GM12801 (cell line): Measurements from ENCODE around the gene ELMO3.

Experiments used
- TF ChIP-seq, protein P1 (sequence below): IDR thresholded peaks from one replicate; pipeline ENCODE4 v1.5.1; 2011; ENCODE audit warnings: control low read depth; ENCODE audit not compliant: insufficient read length; ENCODE audit errors: extremely low read depth

The ELMO3 gene

GRCh38 chr16:67246081-67246755 is 47.3 kb downstream of the ELMO3 start:
- TF ChIP-seq, protein P1, sequence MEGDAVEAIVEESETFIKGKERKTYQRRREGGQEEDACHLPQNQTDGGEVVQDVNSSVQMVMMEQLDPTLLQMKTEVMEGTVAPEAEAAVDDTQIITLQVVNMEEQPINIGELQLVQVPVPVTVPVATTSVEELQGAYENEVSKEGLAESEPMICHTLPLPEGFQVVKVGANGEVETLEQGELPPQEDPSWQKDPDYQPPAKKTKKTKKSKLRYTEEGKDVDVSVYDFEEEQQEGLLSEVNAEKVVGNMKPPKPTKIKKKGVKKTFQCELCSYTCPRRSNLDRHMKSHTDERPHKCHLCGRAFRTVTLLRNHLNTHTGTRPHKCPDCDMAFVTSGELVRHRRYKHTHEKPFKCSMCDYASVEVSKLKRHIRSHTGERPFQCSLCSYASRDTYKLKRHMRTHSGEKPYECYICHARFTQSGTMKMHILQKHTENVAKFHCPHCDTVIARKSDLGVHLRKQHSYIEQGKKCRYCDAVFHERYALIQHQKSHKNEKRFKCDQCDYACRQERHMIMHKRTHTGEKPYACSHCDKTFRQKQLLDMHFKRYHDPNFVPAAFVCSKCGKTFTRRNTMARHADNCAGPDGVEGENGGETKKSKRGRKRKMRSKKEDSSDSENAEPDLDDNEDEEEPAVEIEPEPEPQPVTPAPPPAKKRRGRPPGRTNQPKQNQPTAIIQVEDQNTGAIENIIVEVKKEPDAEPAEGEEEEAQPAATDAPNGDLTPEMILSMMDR, result no peak

DNA sequence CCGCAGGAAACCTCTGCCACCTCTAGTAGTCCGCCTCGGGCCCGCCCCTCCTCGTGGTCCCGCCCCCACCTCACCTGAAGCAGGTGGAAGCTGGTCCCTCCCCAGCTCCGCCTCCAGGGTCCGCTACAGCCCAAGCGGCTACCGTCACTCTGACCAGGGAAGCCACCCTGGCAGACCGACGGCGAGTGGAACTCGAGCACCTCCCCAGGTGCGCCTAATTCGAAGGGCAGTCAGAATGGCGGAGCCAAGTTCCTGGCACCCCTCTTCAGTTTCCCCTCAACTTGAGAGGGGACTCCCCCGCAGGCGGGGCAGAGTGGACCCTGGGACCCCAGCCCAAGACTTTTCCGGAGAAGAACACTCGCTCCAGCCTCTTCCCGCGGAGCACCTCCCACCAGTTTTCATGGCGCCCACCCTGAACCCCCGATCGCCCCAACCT is 47.8 kb downstream of the ELMO3 start:
- TF ChIP-seq, protein P1, result no peak

GRCh38 chr16:67247192-67248072 is 48.5 kb downstream of the ELMO3 start, which contains the start of gene FHOD1:
TSS of gene FHOD1 (minus strand) at chr16:67247481. CDS start at chr16:67247410, 71 bp downstream.
- TF ChIP-seq, protein P1, result no peak

DNA sequence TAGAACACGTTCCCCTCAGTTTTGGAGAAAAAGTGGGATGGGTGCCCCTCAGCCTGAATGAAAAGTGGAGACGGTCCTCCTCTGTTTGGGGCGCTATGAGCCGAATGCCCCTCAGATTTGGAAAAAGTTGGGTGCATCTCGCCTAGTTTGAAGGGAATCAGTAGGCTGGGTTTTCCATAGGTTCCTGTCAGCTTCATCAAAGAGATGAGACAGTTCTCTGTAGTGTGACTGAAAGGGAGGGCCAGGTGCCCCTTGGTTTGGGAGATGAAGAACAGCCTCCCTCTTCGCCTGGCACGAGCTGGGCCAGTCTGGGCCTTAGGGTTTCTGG is 49.1 kb downstream of the ELMO3 start:
- TF ChIP-seq, protein P1, result no peak

- TF ChIP-seq, protein P1, result no peak
These were observed 49.7 kb downstream of the ELMO3 start, which contains the start of gene SLC9A5 for GRCh38 chr16:67248401-67249177. TSS of gene SLC9A5 (plus strand) at chr16:67248979. CDS start at chr16:67249015, 36 bp downstream.

GRCh38 chr16:67249178-67250044 is 50.5 kb downstream of the ELMO3 start:
- TF ChIP-seq, protein P1, result no peak
